ENCODE results near the gene PLEKHA6.

DNA sequence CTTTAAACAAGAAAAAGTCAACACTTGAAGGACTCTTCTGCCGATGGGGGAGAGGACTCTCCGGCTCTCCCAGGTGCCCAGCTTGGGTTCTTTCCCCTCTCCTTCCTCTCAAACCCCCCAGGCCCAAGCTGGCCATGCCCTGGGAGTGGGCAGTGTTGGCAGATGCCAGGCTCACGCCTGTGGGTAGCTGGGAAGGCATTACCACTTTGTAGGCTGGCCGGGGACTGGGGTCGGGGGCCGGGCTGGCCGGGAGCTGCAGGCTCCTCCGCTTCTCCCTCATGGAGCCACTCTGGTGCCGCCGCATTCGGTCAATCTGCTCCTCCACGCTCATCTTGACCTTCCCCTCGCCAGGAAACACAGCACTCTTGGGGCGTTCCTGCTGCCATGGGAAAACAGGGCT is 129.5 kb downstream of the PLEKHA6 start:
- TF ChIP-seq, protein P1, sequence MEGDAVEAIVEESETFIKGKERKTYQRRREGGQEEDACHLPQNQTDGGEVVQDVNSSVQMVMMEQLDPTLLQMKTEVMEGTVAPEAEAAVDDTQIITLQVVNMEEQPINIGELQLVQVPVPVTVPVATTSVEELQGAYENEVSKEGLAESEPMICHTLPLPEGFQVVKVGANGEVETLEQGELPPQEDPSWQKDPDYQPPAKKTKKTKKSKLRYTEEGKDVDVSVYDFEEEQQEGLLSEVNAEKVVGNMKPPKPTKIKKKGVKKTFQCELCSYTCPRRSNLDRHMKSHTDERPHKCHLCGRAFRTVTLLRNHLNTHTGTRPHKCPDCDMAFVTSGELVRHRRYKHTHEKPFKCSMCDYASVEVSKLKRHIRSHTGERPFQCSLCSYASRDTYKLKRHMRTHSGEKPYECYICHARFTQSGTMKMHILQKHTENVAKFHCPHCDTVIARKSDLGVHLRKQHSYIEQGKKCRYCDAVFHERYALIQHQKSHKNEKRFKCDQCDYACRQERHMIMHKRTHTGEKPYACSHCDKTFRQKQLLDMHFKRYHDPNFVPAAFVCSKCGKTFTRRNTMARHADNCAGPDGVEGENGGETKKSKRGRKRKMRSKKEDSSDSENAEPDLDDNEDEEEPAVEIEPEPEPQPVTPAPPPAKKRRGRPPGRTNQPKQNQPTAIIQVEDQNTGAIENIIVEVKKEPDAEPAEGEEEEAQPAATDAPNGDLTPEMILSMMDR (IDR thresholded peaks at IDR 0.05; ENCODE audit: insufficient read depth, low read length), result no peak
- TF ChIP-seq POLR2AphosphoS5 (IDR thresholded peaks at IDR 0.05; ENCODE audit: low read depth) (no peak), SPI1 (IDR thresholded peaks at IDR 0.05; ENCODE audit: borderline replicate concordance, low read depth) (no peak)
